Stimulated activated CD8-positive, alpha-beta memory T cell treated with anti-CD3 and anti-CD28 coated beads, Interleukin-4, amount 100 ng/mL, for 4 hours (primary cell): Measurements from ENCODE around the gene PTDSS2.
"Not testable (repeated sequence)": the region's sequence is repeated elsewhere in the genome, so short reads cannot be mapped to it uniquely, and the experiment has no call there.

ENCODE experiments used
- DNase-seq, 2 donors: peaks; one replicate each; pipeline ENCODE4 v3.0.0-alpha.2; 2020; ENCODE audit warnings: low read depth in 2 of 2, low spot score in 1 of 2

PTDSS2 gene

DNA sequence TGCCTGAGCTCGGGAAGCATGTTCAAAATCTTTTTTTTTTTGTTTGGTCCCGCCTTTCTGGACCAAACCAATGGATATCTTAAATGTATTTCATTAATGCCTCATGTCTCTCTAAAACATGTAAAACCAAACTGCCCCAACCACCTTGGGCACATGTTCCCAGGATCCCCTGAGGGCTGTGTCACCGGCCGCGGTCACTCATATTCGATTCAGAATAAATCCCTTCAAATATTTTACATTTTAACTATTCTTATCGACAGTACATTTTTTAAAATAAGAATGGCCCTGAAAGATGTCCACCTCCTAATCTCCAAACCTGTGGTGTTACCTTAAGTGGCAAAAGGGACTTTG lies 54.9 kb downstream of the PTDSS2 start:
- no peak for DNase-seq

- DNase-seq = peak; percentile 93 to 95
Observed at GRCh38 chr11:506238-506994, 56.3 kb downstream of the PTDSS2 start.

DNA sequence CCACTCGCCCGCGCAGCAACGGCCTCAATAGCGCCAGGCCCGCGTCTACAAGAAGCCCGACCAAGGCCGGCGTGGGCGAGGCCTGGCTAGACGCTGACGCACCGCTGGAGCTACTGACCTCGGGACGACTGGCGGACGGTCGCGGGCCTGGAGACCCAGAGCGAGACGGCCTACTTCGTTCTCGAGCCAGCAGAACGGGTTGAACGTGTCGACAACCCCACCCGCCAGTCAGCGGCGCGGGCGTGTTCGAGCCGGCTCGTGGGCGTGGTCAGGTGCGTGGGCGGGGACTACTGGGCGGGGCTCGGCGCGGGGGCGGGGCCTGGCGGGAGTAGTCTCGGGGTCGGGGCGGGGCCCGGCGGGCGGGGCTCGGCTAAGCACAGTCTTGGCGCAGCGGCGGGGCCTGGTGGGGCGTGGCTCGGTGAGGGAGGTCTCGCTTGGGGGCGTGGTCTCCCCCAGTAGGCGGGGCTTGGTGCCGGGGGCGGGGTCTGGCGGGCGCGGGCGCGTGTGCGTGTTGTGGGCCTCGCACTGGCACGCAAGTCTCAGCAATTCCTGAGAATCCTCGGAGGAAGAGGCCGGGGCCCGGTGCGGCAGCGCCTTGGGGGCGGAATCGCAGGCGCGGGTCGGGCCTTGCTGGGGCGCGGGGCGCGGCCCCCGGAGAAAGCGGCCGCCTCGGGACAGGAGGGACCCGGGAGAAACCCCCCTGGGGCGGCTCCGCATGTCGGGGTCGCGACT lies 57.1 kb downstream of the PTDSS2 start, which contains the start of gene RNH1:
Gene RNH1, minus strand, starts transcription at position 248 of the 732 bp plus-strand sequence. CDS start 5,080 bp downstream, outside the sequence.
- DNase-seq = peak; percentile 99

DNA sequence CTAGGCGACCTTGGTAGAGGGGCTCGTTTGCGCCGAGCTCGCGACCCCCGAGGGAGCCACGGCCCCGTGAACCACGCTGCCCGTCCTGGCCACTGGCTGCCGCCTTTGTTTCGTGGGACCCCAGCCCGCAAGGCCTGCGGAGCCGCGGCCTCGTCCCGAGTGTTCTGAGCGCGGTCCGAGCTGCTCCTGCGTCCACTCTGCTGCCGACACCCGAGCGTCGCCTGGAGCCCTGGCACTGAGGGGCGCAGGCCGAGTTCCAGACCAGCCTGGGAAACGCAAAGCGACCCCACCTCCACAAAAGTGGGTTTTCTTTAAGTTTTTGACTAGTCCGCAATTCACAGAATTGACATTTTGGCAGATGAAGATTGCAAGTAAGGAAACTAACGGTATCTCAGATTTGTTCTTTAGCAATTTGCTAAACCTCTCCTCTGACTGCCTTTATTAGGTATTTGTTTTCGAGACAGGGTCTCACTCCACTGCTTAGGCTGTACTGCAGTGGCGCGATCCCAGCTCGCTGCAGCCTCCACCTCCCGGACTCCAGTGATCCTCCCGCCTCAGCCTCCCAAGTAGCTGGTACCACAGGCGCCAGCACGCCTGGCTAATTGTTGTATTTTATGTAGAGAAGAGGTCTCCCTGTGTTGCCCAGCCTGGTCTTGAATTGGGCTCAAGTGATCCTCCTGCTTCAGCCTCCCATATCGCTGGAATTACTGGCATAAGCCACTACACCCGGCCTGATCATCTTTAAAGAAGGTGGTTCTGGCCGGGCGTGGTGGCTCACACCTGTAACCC lies 57.8 kb downstream of the PTDSS2 start:
- no peak for DNase-seq

GRCh38 chr11:508956-509355 lies 58.9 kb downstream of the PTDSS2 start:
- DNase-seq = no peak

GRCh38 chr11:512761-513595 lies 62.9 kb downstream of the PTDSS2 start:
- DNase-seq = no peak

DNA sequence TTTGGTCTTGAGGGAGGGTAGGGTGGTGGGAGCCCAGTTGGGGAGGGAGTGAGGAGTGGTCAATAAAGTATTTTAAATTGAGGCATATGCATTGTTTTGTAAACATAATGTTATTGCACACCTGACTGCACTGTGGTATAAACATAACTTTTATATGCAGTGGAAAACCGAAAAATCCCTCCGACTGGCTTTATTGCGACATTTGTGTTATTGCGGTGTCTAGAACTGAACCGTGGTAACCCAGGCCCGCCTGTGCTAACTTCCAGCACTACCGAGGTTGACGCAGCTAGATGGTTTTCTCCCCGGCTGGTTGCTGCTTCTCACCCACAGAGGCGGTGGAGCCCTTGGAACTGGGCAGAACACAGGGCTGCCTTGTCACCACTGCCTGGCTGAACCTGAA lies 64.5 kb downstream of the PTDSS2 start:
- DNase-seq = no peak

GRCh38 chr11:515131-515530 lies 65.1 kb downstream of the PTDSS2 start:
- DNase-seq = no peak

- DNase-seq = no peak
Observed at GRCh38 chr11:516400-516799, 66.3 kb downstream of the PTDSS2 start.

DNA sequence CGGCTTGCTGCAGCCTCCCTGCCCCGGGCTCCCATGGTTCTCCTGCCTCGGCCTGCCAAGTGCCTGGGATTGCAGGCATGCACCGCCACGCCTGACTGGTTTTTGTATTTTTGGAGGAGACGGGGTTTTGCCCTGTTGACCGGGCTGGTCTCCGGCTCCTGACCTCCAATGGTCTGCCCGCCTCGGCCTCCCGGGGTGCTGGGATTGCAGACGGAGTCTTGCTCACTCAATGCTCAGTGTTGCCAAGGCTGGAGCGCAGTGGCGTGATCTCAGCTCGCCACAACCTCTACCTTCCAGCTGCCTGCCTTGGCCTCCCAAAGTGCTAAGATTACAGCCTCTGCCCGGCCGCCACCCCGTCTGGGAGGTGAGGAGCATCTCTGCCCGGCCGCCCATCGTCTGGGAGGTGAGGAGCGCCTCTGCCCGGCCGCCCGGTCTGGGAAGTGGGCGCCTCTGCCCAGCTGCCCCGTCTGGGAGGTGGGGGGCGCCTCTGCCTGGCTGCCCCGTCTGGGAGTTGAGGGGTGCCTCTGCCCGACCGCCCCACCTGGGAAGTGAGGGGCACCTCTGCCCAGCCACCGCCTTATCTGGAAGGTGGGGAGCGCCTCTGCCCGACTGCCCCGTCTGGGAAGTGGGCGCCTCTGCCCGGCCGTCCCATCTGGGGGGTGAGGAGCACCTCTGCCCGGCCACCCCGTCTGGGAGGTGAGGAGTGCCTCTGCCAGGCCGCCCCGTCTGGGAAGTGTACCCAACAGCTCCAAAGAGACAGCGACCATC lies 67.0 kb downstream of the PTDSS2 start:
- DNase-seq = not testable (repeated sequence)

GRCh38 chr11:518463-519202 lies 68.6 kb downstream of the PTDSS2 start:
- DNase-seq = peak; percentile 67 to 72

DNA sequence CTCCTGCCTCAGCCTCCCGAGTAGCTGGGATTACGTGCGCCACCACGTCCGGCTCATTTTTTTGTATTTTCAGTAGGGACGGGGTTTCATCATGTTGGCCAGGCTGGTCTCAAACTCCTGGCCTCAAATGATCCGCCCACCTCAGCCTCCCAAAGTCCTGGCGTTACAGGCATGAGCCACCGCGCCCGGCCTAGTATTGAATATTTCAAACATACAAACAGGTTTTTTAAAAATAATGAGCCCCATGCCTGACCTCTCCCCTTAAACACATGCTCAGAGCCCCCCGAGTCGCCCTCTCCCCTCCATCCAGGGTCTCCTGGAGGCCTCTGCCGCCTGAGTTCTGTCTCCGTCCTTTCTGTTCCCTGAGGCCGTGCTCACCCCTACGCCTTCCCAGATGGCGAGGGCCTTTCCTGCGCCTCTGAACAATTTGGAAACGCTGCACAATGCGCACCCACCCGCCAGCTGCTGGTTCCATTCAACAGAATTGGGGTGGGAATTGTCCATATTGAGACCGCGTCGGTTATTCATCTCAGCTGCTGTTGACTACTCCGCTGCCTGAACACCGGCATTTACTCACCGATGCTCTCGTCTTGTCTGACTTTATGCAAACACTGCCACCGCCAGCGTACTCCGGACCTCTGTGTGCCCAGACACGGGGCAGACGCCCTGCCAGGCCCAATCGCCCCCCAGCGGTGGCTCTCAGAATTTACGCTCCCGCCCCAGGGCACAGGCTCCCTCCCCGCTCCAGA lies 70.5 kb downstream of the PTDSS2 start:
- DNase-seq = no peak

- DNase-seq = no peak
Observed at GRCh38 chr11:521177-521688, 71.2 kb downstream of the PTDSS2 start.

DNA sequence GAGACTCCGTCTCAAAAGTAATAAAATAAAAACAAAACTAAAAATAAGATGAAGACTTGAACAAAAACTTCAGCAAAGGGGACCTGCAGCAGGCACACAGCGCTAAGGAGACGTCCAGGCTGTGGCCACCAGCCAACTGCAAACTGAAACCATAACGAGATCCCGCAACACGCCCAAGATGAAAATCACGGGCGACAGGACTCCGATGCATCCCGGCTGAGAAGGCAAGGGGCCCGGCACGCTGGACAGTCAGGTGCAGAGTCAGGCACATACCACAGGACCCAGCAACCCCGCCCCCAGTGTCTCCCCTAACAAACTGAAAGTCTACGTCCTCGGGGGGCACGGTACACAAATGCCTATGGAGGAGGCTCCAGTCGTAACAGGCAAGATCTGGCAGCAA lies 76.1 kb downstream of the PTDSS2 start:
- DNase-seq = no peak

GRCh38 chr11:528166-528814 lies 78.2 kb downstream of the PTDSS2 start:
- DNase-seq = no peak

GRCh38 chr11:528815-529727 lies 79.0 kb downstream of the PTDSS2 start:
- no peak for DNase-seq
